ENCODE data around the gene CIDEB. TPM values are rescaled to one million over a fixed set of nuclear protein-coding genes. Genes with fewer than 3 reads are reported as not detected.
A peak's percentile ranks its signal among the peaks of the same experiment; 100 is the strongest.

The CIDEB gene
- total RNA-seq, 2 donors from 2014 or later, result 0.97 to 3.1 TPM

DNA sequence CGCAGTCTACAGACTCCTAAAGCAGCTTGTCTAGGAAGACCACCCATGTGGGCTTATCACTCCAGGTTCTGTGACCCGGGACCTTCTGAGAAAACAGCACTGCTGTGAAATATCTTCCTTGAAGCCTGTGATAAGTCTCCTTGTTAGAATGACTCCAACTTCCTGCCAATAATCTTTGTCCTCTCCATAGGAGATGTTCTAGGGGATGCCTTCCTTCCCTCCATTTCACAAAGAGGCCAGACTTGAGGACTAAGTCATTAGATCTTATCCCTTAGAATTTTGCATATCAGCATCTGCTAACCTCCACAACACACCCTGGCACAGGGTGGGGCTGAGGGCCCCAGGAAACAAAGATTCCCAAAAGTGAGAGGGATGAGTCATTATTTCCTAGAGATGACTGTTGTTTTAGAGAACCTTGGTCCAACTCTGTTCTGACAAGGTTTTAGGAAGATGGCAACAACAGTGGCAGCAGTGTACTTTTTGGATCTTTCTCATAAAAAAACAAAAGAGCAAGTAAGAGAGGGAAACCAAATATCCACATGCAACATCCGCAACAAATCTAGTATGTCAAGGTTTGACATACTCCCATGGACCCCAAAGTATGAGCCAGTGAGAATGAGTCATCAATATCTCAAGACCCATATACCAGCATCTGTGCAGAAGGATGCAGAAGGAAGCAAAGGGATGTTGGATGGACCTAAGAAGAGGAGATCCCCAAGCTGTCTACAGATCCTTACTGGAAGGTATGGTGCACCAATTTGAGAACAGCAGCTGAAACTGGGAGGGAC lies 9.6 kb upstream of the CIDEB start:
- Mint-ChIP-seq H3K27me3 (ENCODE audit: insufficient read depth) (peaks cover 66% of the 10 kb centered on the region), H3K27ac (no peak overlapping the region), H3K9me3 (no peaks in the 10 kb centered on the region), H3K36me3 (ENCODE audit: low read depth) (no peaks in the 10 kb centered on the region), H3K4me3 (no peak overlapping the region), H3K4me1 (peaks cover 4% of the 10 kb centered on the region)
- Histone ChIP-seq H3K9me3 (ENCODE audit: control insufficient read depth, low read length) (no peaks in the 10 kb centered on the region), H3K4me1 (ENCODE audit: control insufficient read depth, insufficient read depth, low read length) (no peaks in the 10 kb centered on the region), H3K36me3 (ENCODE audit: control insufficient read depth, insufficient read depth, low read length) (no peaks in the 10 kb centered on the region), H3K27ac (ENCODE audit: low read depth, low read length) (no peak overlapping the region), H3K4me3 (ENCODE audit: low read length) (no peak overlapping the region), H3K9ac (ENCODE audit: extremely low read depth, low read length, poor library complexity, severe bottlenecking) (no peak overlapping the region), H3K27me3 (ENCODE audit: control insufficient read depth, insufficient read depth, low read length, poor library complexity, severe bottlenecking) (peaks cover 7% of the 10 kb centered on the region)
- 82 to 90% methylated on average over 2 to 3 of the region's 3 CpGs for WGBS, 2 experiments (ENCODE audit: insufficient coverage in 1 of 2, insufficient read length in 1 of 2)
- TF ChIP-seq, protein P1, sequence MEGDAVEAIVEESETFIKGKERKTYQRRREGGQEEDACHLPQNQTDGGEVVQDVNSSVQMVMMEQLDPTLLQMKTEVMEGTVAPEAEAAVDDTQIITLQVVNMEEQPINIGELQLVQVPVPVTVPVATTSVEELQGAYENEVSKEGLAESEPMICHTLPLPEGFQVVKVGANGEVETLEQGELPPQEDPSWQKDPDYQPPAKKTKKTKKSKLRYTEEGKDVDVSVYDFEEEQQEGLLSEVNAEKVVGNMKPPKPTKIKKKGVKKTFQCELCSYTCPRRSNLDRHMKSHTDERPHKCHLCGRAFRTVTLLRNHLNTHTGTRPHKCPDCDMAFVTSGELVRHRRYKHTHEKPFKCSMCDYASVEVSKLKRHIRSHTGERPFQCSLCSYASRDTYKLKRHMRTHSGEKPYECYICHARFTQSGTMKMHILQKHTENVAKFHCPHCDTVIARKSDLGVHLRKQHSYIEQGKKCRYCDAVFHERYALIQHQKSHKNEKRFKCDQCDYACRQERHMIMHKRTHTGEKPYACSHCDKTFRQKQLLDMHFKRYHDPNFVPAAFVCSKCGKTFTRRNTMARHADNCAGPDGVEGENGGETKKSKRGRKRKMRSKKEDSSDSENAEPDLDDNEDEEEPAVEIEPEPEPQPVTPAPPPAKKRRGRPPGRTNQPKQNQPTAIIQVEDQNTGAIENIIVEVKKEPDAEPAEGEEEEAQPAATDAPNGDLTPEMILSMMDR (conservative IDR thresholded peaks at IDR 0.05), result no peak
- no peak for DNase-seq

DNA sequence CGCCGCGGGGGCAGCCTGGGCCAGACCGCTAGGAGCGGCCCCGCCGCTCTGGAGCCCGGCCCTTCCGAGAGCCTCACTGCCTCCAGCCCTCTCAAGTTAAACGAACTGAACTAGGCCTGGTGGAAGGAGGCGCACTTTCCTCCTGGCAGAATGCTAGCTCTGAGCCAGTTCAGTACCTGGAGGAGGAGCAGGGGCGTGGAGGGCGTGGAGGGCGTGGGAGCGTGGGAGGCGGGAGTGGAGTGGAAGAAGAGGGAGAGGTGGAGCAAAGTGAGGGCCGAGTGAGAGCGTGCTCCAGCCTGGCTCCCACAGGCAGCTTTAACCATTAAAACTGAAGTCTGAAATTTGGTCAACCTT lies 8.8 kb upstream of the CIDEB start:
- TF ChIP-seq, protein P1 (conservative IDR thresholded peaks at IDR 0.05), result no peak
- Histone ChIP-seq H3K4me3 (ENCODE audit: low read length) (no peak overlapping the region), H3K9ac (ENCODE audit: extremely low read depth, low read length, poor library complexity, severe bottlenecking) (no peak overlapping the region), H3K27ac (ENCODE audit: low read depth, low read length) (no peak overlapping the region), H3K36me3 (ENCODE audit: control insufficient read depth, insufficient read depth, low read length) (no peaks in the 10 kb centered on the region), H3K27me3 (ENCODE audit: control insufficient read depth, insufficient read depth, low read length, poor library complexity, severe bottlenecking) (peaks cover 7% of the 10 kb centered on the region), H3K9me3 (ENCODE audit: control insufficient read depth, low read length) (no peaks in the 10 kb centered on the region), H3K4me1 (ENCODE audit: control insufficient read depth, insufficient read depth, low read length) (no peaks in the 10 kb centered on the region)
- H3K9me3 Mint-ChIP-seq, result no peaks in the 10 kb centered on the region
- H3K27ac Mint-ChIP-seq, result no peak overlapping the region
- WGBS, 2 experiments (ENCODE audit: insufficient coverage in 1 of 2, insufficient read length in 1 of 2), result 88 to 97% methylated on average over 12 to 18 of the region's 18 CpGs
- peaks cover 3% of the 10 kb centered on the region for H3K4me1 Mint-ChIP-seq
- DNase-seq, result no peak
- H3K27me3 Mint-ChIP-seq (ENCODE audit: insufficient read depth), result peaks cover 61% of the 10 kb centered on the region
- no peaks in the 10 kb centered on the region for H3K36me3 Mint-ChIP-seq (ENCODE audit: low read depth)
- no peak overlapping the region for H3K4me3 Mint-ChIP-seq

DNA sequence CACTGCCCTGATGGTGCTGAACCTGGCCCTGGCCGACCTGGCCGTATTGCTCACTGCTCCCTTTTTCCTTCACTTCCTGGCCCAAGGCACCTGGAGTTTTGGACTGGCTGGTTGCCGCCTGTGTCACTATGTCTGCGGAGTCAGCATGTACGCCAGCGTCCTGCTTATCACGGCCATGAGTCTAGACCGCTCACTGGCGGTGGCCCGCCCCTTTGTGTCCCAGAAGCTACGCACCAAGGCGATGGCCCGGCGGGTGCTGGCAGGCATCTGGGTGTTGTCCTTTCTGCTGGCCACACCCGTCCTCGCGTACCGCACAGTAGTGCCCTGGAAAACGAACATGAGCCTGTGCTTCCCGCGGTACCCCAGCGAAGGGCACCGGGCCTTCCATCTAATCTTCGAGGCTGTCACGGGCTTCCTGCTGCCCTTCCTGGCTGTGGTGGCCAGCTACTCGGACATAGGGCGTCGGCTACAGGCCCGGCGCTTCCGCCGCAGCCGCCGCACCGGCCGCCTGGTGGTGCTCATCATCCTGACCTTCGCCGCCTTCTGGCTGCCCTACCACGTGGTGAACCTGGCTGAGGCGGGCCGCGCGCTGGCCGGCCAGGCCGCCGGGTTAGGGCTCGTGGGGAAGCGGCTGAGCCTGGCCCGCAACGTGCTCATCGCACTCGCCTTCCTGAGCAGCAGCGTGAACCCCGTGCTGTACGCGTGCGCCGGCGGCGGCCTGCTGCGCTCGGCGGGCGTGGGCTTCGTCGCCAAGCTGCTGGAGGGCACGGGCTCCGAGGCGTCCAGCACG lies 8.2 kb upstream of the CIDEB start:
- 94 to 95% methylated on average over 64 to 70 of the region's 70 CpGs for WGBS, 2 experiments (ENCODE audit: insufficient coverage in 1 of 2, insufficient read length in 1 of 2)
- Mint-ChIP-seq H3K27ac (no peak overlapping the region), H3K27me3 (ENCODE audit: insufficient read depth) (peaks cover 60% of the 10 kb centered on the region), H3K4me3 (no peak overlapping the region), H3K9me3 (no peaks in the 10 kb centered on the region), H3K4me1 (peaks cover 2% of the 10 kb centered on the region), H3K36me3 (ENCODE audit: low read depth) (no peaks in the 10 kb centered on the region)
- TF ChIP-seq, protein P1 (conservative IDR thresholded peaks at IDR 0.05), result peak; percentile 65
- no peaks in the 10 kb centered on the region for H3K9me3 ChIP-seq (ENCODE audit: control insufficient read depth, low read length)
- H3K4me1 ChIP-seq (ENCODE audit: control insufficient read depth, insufficient read depth, low read length), result no peaks in the 10 kb centered on the region
- H3K4me3 ChIP-seq (ENCODE audit: low read length), result no peak overlapping the region
- peaks cover 7% of the 10 kb centered on the region for H3K27me3 ChIP-seq (ENCODE audit: control insufficient read depth, insufficient read depth, low read length, poor library complexity, severe bottlenecking)
- H3K36me3 ChIP-seq (ENCODE audit: control insufficient read depth, insufficient read depth, low read length), result no peaks in the 10 kb centered on the region
- H3K27ac ChIP-seq (ENCODE audit: low read depth, low read length), result no peak overlapping the region
- peak; percentile 86 for DNase-seq
- H3K9ac ChIP-seq (ENCODE audit: extremely low read depth, low read length, poor library complexity, severe bottlenecking), result no peak overlapping the region

Data from endodermal cell (in vitro differentiated cells).